Cerebellar nuclear complex (tissue), 1 donor: Measurements from ENCODE around the gene PAQR6.

ENCODE experiments used
- DNase-seq, 2 experiments: peaks; one replicate each; lab custom pipeline; 2025; lab: John Stamatoyannopoulos, UW

PAQR6 gene

GRCh38 chr1:156263288-156263655 is 15.4 kb upstream of the PAQR6 start:
- DNase-seq: no peak

- no peak for DNase-seq
These were observed 14.8 kb upstream of the PAQR6 start for GRCh38 chr1:156262461-156263287.

GRCh38 chr1:156260896-156261295 is 13.0 kb upstream of the PAQR6 start:
- DNase-seq: no peak

- DNase-seq: no peak
These were observed 11.9 kb upstream of the PAQR6 start for GRCh38 chr1:156259805-156260204.

- DNase-seq: no peak
These were observed 11.0 kb upstream of the PAQR6 start for GRCh38 chr1:156258859-156259258.

GRCh38 chr1:156257711-156258110 is 9.9 kb upstream of the PAQR6 start:
- DNase-seq: no peak

- DNase-seq: no peak
These were observed 5.8 kb upstream of the PAQR6 start for GRCh38 chr1:156253634-156254033.

GRCh38 chr1:156251527-156251926 is 3.7 kb upstream of the PAQR6 start:
- DNase-seq: no peak

- DNase-seq: no peak
These were observed 1.7 kb upstream of the PAQR6 start for GRCh38 chr1:156249593-156249992.

- DNase-seq: no peak
These were observed 447 bp upstream of the PAQR6 start for GRCh38 chr1:156248323-156248683.

GRCh38 chr1:156246781-156247459 is 936 bp downstream of the PAQR6 start:
- no peak for DNase-seq

GRCh38 chr1:156246241-156246780 is 1.5 kb downstream of the PAQR6 start:
- no peak for DNase-seq

- no peak for DNase-seq
These were observed 2.2 kb downstream of the PAQR6 start for GRCh38 chr1:156245451-156246232.

GRCh38 chr1:156244712-156245111 is 3.1 kb downstream of the PAQR6 start:
- DNase-seq: no peak

GRCh38 chr1:156244126-156244525 is 3.7 kb downstream of the PAQR6 start:
- no peak for DNase-seq

- DNase-seq: no peak
These were observed 5.1 kb downstream of the PAQR6 start for GRCh38 chr1:156242738-156243137.

GRCh38 chr1:156241926-156242325 is 5.9 kb downstream of the PAQR6 start, which contains the start of gene BGLAP:
Gene BGLAP (plus strand): TSS chr1:156242184. CDS start chr1:156242232, 48 bp downstream.
- no peak for DNase-seq

GRCh38 chr1:156241311-156241811 is 6.5 kb downstream of the PAQR6 start:
- DNase-seq: no peak

GRCh38 chr1:156238248-156238647 is 9.6 kb downstream of the PAQR6 start:
- DNase-seq: no peak

GRCh38 chr1:156236164-156236563 is 11.7 kb downstream of the PAQR6 start:
- no peak for DNase-seq

- no peak for DNase-seq
These were observed 14.3 kb downstream of the PAQR6 start for GRCh38 chr1:156233426-156234127.
